A673 (cell line): Measurements from ENCODE around the gene SNAP47. TPM values are rescaled to one million over a fixed set of nuclear protein-coding genes. Genes with fewer than 3 reads are reported as not detected.

ENCODE experiments used
- BruUV-seq: library from RNA; stranded (reverse); fragments of 400-500 nt; replicated peaks from 2 replicates; lab custom pipeline; 2021; lab: Mats Ljungman, UMichigan
- CTCF ChIA-PET: fragments of 300-600 bp; sonication (Branson Sonifier 250); formaldehyde crosslinking; loops from one replicate; lab custom pipeline; 2022; ENCODE audit warnings: antibody characterized with exemption; lab: Charles Lee
- POLR2A ChIA-PET: fragments of 300-600 bp; sonication (Branson Sonifier 250); formaldehyde crosslinking; loops from one replicate; lab custom pipeline; 2022; ENCODE audit warnings: antibody characterized with exemption; ENCODE audit not compliant: low non-redundant PET; lab: Charles Lee
- DNase-seq: peaks from one replicate; pipeline ENCODE4 v3.0.0-alpha.2; 2015; ENCODE audit warnings: low spot score
- H3K27ac ChIP-seq: fragments of 200-600 bp; sonication (generic); 2 replicates; pipeline ENCODE4 v1.5.1; 2016; ENCODE audit warnings: mixed run types, low read depth, mild to moderate bottlenecking, mixed read lengths, antibody characterized with exemption, low read length; ENCODE audit not compliant: poor library complexity, severe bottlenecking
- H3K27me3 ChIP-seq: fragments of 200-600 bp; sonication (generic); replicated peaks from 2 replicates; pipeline ENCODE4 v1.6.1; 2017; ENCODE audit warnings: mixed run types, low read depth, mild to moderate bottlenecking, mixed read lengths, antibody characterized with exemption, low read length; ENCODE audit not compliant: insufficient read depth, poor library complexity
- H3K36me3 ChIP-seq: fragments of 200-600 bp; sonication (generic); 2 replicates; pipeline ENCODE4 v1.6.1; 2016; ENCODE audit warnings: mixed run types, mild to moderate bottlenecking, mixed read lengths, antibody characterized with exemption, low read length; ENCODE audit not compliant: insufficient read depth, poor library complexity, severe bottlenecking
- H3K4me1 ChIP-seq: fragments of 200-600 bp; sonication (generic); 2 replicates; pipeline ENCODE4 v1.6.1; 2017; ENCODE audit warnings: mixed run types, mild to moderate bottlenecking, mixed read lengths, antibody characterized with exemption, low read length; ENCODE audit not compliant: insufficient read depth, poor library complexity, severe bottlenecking
- H3K4me3 ChIP-seq: fragments of 200-600 bp; sonication (generic); 2 replicates; pipeline ENCODE4 v1.5.1; 2016; ENCODE audit warnings: low read depth, mixed run types, mild to moderate bottlenecking, mixed read lengths, low read length; ENCODE audit not compliant: poor library complexity, severe bottlenecking
- H3K9me3 ChIP-seq: fragments of 200-600 bp; sonication (generic); 2 replicates; pipeline ENCODE4 v1.6.1; 2016; ENCODE audit warnings: mixed run types, low read depth, mild to moderate bottlenecking, mixed read lengths, antibody characterized with exemption, low read length; ENCODE audit not compliant: poor library complexity, severe bottlenecking
- CTCF ChIP-seq: fragments of 300-800, 200-600 bp; sonication (generic); conservative IDR thresholded peaks from 2 replicates; pipeline ENCODE4 v1.5.1; 2017; ENCODE audit warnings: low read depth, mild to moderate bottlenecking, antibody characterized with exemption, low read length, moderate library complexity, mixed read lengths
- EZH2 ChIP-seq: fragments of 200-600 bp; sonication (generic); IDR thresholded peaks from 2 replicates; pipeline ENCODE4 v1.6.1; 2017; ENCODE audit warnings: borderline replicate concordance, low read depth, mild to moderate bottlenecking, mixed read lengths, antibody characterized with exemption, low read length; ENCODE audit not compliant: poor library complexity, severe bottlenecking
- intact Hi-C: fragments of 100-400 bp; cut with micrococcal nuclease; formaldehyde crosslinking; loops from one replicate; pipeline ENCODE4 v1.10.0; 2022; ENCODE audit not compliant: unreplicated experiment
- total RNA-seq: library from RNA; stranded (reverse); gene quantifications from 2 replicates; pipeline ENCODE4 v1.2.3, GENCODE V29; 2021

Gene SNAP47
- total RNA-seq, 1 experiment from 2014 or later: 36.4 TPM

- Histone ChIP-seq H3K4me1 (no peaks in the 10 kb centered on the region), H3K9me3 (peaks cover 3% of the 10 kb centered on the region), H3K36me3 (no peaks in the 10 kb centered on the region), H3K27ac (no peak overlapping the region), H3K27me3 (no peaks in the 10 kb centered on the region), H3K4me3 (no peak overlapping the region)
- ChIA-PET CTCF (no interaction called here), POLR2A (no interaction called here)
- DNase-seq: no peak
- intact Hi-C loops: no loop called here
- no peak for TF ChIP-seq CTCF
- TF ChIP-seq EZH2: no peak
- BruUV-seq: no TSS peak
Observed at GRCh38 chr1:227805606-227806197, 70.5 kb downstream of the SNAP47 start.

GRCh38 chr1:227808566-227808965 lies 73.3 kb downstream of the SNAP47 start:
- peak; percentile 22 for DNase-seq
- BruUV-seq: no TSS peak
- Histone ChIP-seq H3K4me1 (no peaks in the 10 kb centered on the region), H3K27me3 (no peaks in the 10 kb centered on the region), H3K27ac (no peak overlapping the region), H3K4me3 (no peak overlapping the region), H3K9me3 (peaks cover 3% of the 10 kb centered on the region), H3K36me3 (no peaks in the 10 kb centered on the region)
- ChIA-PET CTCF (no interaction called here), POLR2A (no interaction called here)
- intact Hi-C loops: no loop called here
- no peak for TF ChIP-seq CTCF
- TF ChIP-seq EZH2: no peak

- CTCF ChIA-PET: no interaction called here
- POLR2A ChIA-PET: no interaction called here
- Histone ChIP-seq H3K4me3 (no peak overlapping the region), H3K4me1 (no peaks in the 10 kb centered on the region), H3K27ac (no peak overlapping the region), H3K27me3 (no peaks in the 10 kb centered on the region), H3K9me3 (peaks cover 3% of the 10 kb centered on the region), H3K36me3 (no peaks in the 10 kb centered on the region)
- intact Hi-C loops: no loop called here
- TF ChIP-seq EZH2 (no peak), CTCF (no peak)
- no peak for DNase-seq
- BruUV-seq: no TSS peak
Observed at GRCh38 chr1:227809026-227809425, 73.8 kb downstream of the SNAP47 start.
